A549 treated with Hydrocortisone at 1 μM for 4 hours (cell line): ENCODE measurements around the gene TCP11X1. TPM values are rescaled to one million over a fixed set of nuclear protein-coding genes. Genes with fewer than 3 reads are reported as not detected.

Experiments used
- total RNA-seq: library from RNA; stranded (reverse); fragments of 200-300 nt; extraction: Qiagen RNA extraction; gene quantifications from 5 replicates; pipeline ENCODE4 v1.2.3, GENCODE V29; 2022

Gene TCP11X1
- not detected in 5 replicates for total RNA-seq

GRCh38 chrX:102214986-102215385, at the start of gene TCP11X1:
TSS of gene TCP11X1 (plus strand) at chrX:102215301.

DNA sequence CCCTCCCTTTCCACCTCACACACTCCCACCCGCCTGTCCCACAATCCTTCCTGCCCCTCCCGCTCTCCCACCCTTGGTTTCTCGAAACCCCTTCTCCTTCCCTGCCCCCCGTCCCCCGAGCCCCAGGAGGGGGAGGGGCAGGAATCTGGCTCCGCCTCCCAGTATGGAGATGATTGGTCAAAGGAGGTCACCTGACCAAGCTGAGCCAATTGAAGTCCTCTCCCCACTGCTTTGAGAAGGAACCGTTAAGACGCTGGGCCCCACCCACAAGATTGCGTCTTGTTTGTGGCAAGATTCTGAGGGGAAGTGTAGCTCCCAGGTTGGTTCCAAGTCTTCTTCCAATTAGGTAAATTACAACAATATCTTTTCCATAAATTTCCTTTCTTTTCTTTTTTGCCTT, 31.8 kb downstream of the TCP11X1 start, which contains the start of gene NXF2:
NXF2 (plus strand) TSS at position 275 of the 400 bp plus-strand sequence. CDS start 59,912 bp downstream, outside the sequence.

Other genes starting within 250 kb of the TCP11X1 start
- gene TCEAL2, start 89.6 kb upstream of the TCP11X1 start, total RNA-seq, result not detected in 5 replicates
- gene TCEAL6, start 72.8 kb upstream of the TCP11X1 start, total RNA-seq, result not detected in 5 replicates
- not detected in 5 replicates for gene BEX5, start 59.3 kb upstream of the TCP11X1 start, total RNA-seq
- gene NXF2, start 31.9 kb downstream of the TCP11X1 start, total RNA-seq, result not detected in 5 replicates
- 0.09 TPM in 1 of 5 replicates, not detected in the others for gene NXF2B, start 224.7 kb downstream of the TCP11X1 start, total RNA-seq